Tibial nerve (tissue), 4 donors: ENCODE data around the gene SPTBN5. TPM values are rescaled to one million over a fixed set of nuclear protein-coding genes. Genes with fewer than 3 reads are reported as not detected.

Experiments
- DNase-seq, 2 donors: peaks; one replicate each; pipeline ENCODE4 v3.0.0-alpha.2; 2019; ENCODE audit warnings: low spot score in 2 of 2
- H3K27ac ChIP-seq, 4 donors: fragments of 200-600 bp; sonication (generic) in 3 of 4; one replicate each; pipeline ENCODE4 v1.5.1; 2017 to 2019; ENCODE audit warnings: mild to moderate bottlenecking in 1 of 4
- H3K27me3 ChIP-seq, 2 donors: fragments of 200-600 bp; sonication (generic) in 1 of 2; one replicate each; pipeline versions ENCODE4 v1.5.1 to v1.6.0; 2017 to 2019
- H3K36me3 ChIP-seq, 3 donors: fragments of 200-600 bp; sonication (generic); one replicate each; pipeline ENCODE4 v1.5.1; 2018 to 2019
- H3K4me1 ChIP-seq, 4 donors: fragments of 200-600 bp; sonication (generic) in 3 of 4; one replicate each; pipeline ENCODE4 v1.5.1; 2017 to 2019
- H3K4me3 ChIP-seq, 4 donors: fragments of 200-600 bp; sonication (generic) in 3 of 4; one replicate each; pipeline ENCODE4 v1.5.1; 2017 to 2019; ENCODE audit warnings: mild to moderate bottlenecking in 1 of 4, moderate library complexity in 1 of 4
- H3K9me3 ChIP-seq, 4 donors: fragments of 200-600 bp; sonication (generic) in 3 of 4; one replicate each; pipeline ENCODE4 v1.5.1; 2017 to 2019
- EP300 ChIP-seq, 2 donors: sonication (generic); formaldehyde crosslinking; IDR thresholded peaks; one replicate each; pipeline ENCODE4 v1.6.1; 2017; ENCODE audit warnings: antibody characterized with exemption in 2 of 2, mild to moderate bottlenecking in 1 of 2
- POLR2A ChIP-seq, 2 donors: fragments of 450-650 bp; IDR thresholded peaks; one replicate each; pipeline ENCODE4 v1.6.1; 2017; ENCODE audit warnings: antibody characterized with exemption in 2 of 2, mild to moderate bottlenecking in 2 of 2, moderate library complexity in 2 of 2
- WGBS, 2 donors: methylation state at CpG; one replicate each; pipeline ENCODE4 v1.1.5; 2018; 5-methylcytosine and 5-hydroxymethylcytosine counted together
- total RNA-seq, 4 donors: library from RNA; depleted of rRNA; stranded (reverse); fragments of >200 nt; gene quantifications; one replicate each; pipeline ENCODE4 v1.1.0, GENCODE V29; 2016
- TF ChIP-seq, protein P1 (sequence below), 5 experiments: fragments of 200-600 bp in 3 of 5; fragments of 450-650 bp in 2 of 5; sonication (generic) in 3 of 5; IDR thresholded peaks; one replicate each; pipeline ENCODE4 v1.5.1; 2016 to 2019; ENCODE audit warnings: antibody characterized with exemption in 5 of 5, mild to moderate bottlenecking in 3 of 5, moderate library complexity in 2 of 5

Gene SPTBN5
- total RNA-seq, 4 donors from 2014 or later, result 16.5 to 34.5 (median 19.9) TPM

DNA sequence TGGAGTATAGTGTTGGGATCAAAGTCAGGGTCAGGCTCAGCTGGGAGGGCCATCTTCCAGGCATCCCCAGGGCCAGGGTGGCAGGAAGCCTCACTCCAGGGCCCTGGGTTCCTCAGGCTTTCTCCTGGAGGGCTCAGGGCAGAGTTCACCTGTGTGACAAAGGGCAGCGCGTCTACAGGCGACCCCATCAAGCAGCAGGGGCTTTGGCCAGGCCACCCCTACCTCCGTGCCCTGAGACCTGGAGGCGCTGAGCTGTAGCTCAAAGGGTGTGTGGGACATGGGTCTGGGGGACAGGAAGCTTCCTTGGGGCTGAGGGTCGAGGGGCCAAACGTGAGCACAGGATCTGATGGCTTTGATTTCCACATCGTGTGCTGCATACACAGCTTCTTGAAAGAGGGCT, 12.8 kb downstream of the SPTBN5 start:
- TF ChIP-seq, protein P1, sequence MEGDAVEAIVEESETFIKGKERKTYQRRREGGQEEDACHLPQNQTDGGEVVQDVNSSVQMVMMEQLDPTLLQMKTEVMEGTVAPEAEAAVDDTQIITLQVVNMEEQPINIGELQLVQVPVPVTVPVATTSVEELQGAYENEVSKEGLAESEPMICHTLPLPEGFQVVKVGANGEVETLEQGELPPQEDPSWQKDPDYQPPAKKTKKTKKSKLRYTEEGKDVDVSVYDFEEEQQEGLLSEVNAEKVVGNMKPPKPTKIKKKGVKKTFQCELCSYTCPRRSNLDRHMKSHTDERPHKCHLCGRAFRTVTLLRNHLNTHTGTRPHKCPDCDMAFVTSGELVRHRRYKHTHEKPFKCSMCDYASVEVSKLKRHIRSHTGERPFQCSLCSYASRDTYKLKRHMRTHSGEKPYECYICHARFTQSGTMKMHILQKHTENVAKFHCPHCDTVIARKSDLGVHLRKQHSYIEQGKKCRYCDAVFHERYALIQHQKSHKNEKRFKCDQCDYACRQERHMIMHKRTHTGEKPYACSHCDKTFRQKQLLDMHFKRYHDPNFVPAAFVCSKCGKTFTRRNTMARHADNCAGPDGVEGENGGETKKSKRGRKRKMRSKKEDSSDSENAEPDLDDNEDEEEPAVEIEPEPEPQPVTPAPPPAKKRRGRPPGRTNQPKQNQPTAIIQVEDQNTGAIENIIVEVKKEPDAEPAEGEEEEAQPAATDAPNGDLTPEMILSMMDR (IDR thresholded peaks at IDR 0.05), result no peak
- TF ChIP-seq POLR2A (IDR thresholded peaks at IDR 0.05), result no peak
- no peak for TF ChIP-seq EP300 (IDR thresholded peaks at IDR 0.05)
- no peak for DNase-seq
- Histone ChIP-seq H3K4me3 (no peak overlapping the region), H3K9me3 (no peaks in the 10 kb centered on the region), H3K27ac (no peak overlapping the region), H3K27me3 (peaks cover 0 to 28% of the 10 kb centered on the region in 2 donors), H3K4me1 (peaks cover 0 to 14% (median 6%) of the 10 kb centered on the region in 4 donors), H3K36me3 (peaks cover 0 to 6% (median 0%) of the 10 kb centered on the region in 3 donors)
- 71 to 97% methylated on average over 4 to 8 of the region's 8 CpGs for WGBS, 2 donors

DNA sequence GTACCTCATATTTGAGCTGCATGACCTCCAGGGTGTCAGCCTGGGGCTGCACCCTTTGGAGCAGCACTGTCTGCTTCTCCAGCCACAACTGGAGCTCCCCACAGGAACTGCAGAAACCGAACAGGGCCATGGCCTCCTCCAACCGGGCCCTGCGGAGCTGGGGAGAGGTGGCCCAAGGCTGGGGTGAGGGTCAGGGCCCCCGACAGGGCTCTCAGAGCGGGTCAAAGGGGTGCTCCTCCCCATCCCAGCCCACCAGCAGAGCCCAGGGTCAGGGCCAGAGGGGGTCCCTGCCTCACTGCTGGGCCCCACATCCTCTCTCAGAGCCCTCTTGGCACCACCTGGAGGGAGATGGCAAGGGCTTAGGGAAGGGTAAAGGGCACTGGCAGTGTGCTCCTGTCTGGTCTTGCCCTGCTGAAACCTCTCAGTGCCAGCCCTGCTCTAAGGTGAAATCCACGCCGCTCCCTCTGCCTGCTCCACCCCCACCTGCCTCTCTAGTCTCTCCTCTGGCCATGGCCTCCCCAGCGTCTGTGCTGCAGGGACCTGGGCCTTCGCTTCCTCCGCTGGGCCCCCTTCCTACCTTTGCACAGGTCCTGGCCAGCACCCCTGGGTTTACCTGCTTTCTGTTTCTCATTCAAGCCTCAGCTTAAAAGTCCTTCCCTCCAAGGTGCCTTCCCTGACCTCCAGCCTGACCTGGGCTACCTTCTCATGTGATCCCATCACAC, 13.5 kb downstream of the SPTBN5 start:
- DNase-seq, result no peak
- 88 to 90% methylated on average over 10 of the region's 10 CpGs for WGBS, 2 donors
- Histone ChIP-seq H3K27ac (no peak overlapping the region), H3K4me3 (no peak overlapping the region), H3K36me3 (no peaks in the 10 kb centered on the region), H3K27me3 (peaks cover 0 to 28% of the 10 kb centered on the region in 2 donors), H3K4me1 (peaks cover 0 to 14% (median 6%) of the 10 kb centered on the region in 4 donors), H3K9me3 (no peaks in the 10 kb centered on the region)
- TF ChIP-seq, protein P1 (IDR thresholded peaks at IDR 0.05), result no peak
- TF ChIP-seq EP300 (IDR thresholded peaks at IDR 0.05), result no peak
- no peak for TF ChIP-seq POLR2A (IDR thresholded peaks at IDR 0.05)

DNA sequence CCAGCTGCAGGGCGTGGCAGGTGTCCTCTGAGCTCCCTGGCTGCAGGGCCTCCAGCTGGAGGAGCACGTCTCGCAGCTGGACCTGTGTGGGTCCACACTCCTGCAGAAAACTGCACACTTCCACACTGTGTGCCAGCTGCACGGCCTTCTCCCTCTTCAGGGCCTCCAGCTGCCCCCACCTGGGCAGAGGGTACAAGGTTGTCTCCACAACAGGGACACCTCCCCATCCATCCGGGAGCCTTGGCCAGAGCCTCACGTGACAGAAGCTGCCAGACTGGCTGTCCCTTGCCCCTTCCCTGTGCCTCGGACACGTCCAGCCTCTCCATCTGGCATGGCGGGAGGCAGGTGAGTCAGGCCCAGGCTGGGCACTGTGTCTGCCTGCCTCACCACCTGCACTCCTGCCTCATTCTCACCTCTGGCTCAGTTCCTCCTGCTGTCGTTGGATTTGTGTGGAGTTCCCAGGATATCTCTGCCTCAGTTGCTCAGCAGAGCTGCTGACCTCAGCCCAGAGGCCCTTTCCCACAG, 14.5 kb downstream of the SPTBN5 start:
- Histone ChIP-seq H3K4me1 (peaks cover 0 to 14% (median 6%) of the 10 kb centered on the region in 4 donors), H3K27me3 (peaks cover 0 to 28% of the 10 kb centered on the region in 2 donors), H3K9me3 (no peaks in the 10 kb centered on the region), H3K4me3 (no peak overlapping the region), H3K27ac (no peak overlapping the region), H3K36me3 (no peaks in the 10 kb centered on the region)
- no peak for TF ChIP-seq EP300 (IDR thresholded peaks at IDR 0.05)
- 91 to 98% methylated on average over 8 to 10 of the region's 10 CpGs for WGBS, 2 donors
- no peak for DNase-seq

DNA sequence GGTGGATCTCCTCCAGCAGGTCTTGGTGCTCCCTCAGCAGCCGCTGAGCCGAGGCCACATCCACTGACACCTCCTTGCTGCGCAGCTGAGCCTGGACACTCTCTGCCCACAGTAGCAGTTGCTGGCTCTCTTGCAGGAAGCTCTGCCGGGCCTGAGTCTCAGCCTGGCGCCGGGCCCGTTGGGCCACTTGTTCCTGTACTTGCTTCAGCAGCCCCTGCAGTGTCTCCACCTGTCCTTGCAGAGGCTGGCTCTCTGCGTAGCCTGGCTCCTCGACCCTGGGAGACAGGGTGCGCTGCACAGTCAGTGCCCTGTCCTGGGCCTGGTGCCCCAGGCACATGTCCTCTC, 15.5 kb downstream of the SPTBN5 start:
- peaks cover 0 to 28% of the 10 kb centered on the region in 2 donors for H3K27me3 ChIP-seq
- no peaks in the 10 kb centered on the region for H3K36me3 ChIP-seq
- TF ChIP-seq EP300 (IDR thresholded peaks at IDR 0.05) (no peak), POLR2A (IDR thresholded peaks at IDR 0.05) (no peak)
- TF ChIP-seq, protein P1 (IDR thresholded peaks at IDR 0.05), result no peak
- no peaks in the 10 kb centered on the region for H3K9me3 ChIP-seq
- no peak overlapping the region for H3K27ac ChIP-seq
- no peak for DNase-seq
- whole genome bisulfite sequencing, 2 donors, result 87 to 89% methylated on average over 3 to 10 of the region's 10 CpGs
- H3K4me1 ChIP-seq, result peaks cover 0 to 14% (median 6%) of the 10 kb centered on the region in 4 donors
- no peak overlapping the region for H3K4me3 ChIP-seq

DNA sequence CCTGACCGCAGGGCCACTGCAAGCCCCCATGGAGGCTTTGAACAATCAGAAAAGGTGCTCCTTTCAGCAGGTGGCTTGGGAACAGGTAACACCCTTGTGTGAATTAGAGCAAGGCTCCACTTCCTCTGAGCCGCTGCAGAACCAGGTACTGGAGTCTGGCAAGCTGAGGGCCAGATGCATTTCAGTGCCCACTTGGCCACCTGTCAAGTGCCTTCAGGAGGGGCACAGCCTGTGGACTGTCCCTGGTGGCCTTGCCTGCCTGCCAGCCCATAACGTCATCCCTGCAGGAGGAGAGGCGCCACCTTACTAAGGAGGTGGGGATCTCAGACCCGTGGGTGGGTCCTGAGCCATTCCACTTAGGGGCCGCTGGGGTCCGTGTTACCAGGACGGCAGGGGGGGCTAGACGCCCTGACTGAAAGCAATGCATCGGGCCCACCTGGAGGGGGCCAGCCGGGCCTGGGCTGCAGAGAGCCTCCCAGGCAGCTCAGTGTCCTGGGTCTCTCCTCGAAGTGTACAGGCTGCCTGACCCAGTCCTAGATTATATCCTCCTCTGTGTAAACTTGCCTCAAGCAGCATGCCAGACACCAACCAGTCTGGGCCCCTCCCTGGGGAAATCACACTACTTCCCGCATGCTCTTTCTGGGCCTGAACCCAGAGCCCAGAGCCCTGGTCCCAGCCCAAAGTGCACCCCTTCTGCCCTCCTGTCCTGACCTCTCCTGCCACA, 16.1 kb downstream of the SPTBN5 start:
- no peak overlapping the region for H3K27ac ChIP-seq
- peaks cover 0 to 28% of the 10 kb centered on the region in 2 donors for H3K27me3 ChIP-seq
- 69 to 71% methylated on average over 4 to 12 of the region's 13 CpGs for WGBS, 2 donors
- H3K4me1 ChIP-seq, result peaks cover 0 to 14% (median 6%) of the 10 kb centered on the region in 4 donors
- no peaks in the 10 kb centered on the region for H3K36me3 ChIP-seq
- no peaks in the 10 kb centered on the region for H3K9me3 ChIP-seq
- DNase-seq, result no peak
- TF ChIP-seq EP300 (IDR thresholded peaks at IDR 0.05) (no peak), POLR2A (IDR thresholded peaks at IDR 0.05) (no peak)
- TF ChIP-seq, protein P1 (IDR thresholded peaks at IDR 0.05), result no peak
- H3K4me3 ChIP-seq, result no peak overlapping the region
